Pulmonary artery endothelial cell (primary cell): ENCODE data around the gene PCNX3. TPM values are rescaled to one million over a fixed set of nuclear protein-coding genes. Genes with fewer than 3 reads are reported as not detected.

Experiments used
- DNase-seq: peaks from one replicate; pipeline ENCODE4 v3.0.0-alpha.2; 2011; ENCODE audit warnings: low read depth, low spot score
- total RNA-seq: library from RNA; depleted of rRNA; stranded (reverse); fragments of >200 nt; gene quantifications from 2 replicates; pipeline ENCODE4 v1.2.3, GENCODE V29; 2014

PCNX3 gene
- total RNA-seq, 1 donor from 2014 or later, result 14.3 TPM

DNA sequence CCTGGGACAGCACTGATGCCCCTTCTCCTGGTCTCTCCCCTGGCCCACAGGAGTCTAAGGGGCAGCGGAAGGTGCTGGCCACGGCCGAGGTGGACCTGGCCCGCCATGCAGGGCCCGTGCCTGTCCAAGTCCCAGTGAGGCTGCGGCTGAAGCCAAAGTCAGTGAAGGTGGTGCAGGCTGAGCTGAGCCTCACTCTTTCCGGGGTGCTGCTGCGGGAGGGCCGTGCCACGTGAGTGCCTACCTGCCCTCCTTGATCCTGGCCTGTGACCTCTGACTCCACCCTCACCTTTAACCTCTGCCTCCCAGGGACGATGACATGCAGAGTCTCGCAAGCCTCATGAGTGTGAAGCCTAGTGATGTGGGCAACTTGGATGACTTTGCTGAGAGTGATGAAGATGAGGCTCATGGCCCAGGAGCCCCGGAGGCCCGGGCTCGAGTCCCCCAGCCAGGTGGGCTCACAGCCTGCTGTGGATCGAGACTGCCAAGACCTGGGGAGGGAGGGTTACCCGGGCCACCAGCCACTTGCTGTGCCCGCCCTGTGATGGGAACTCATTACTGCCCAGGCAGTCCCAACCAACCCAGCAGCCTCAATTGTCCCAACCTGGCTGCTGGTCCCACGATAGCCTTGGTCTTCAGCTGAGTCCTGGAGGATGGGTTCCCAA is 35.4 kb upstream of the PCNX3 start:
- DNase-seq, result no peak

DNA sequence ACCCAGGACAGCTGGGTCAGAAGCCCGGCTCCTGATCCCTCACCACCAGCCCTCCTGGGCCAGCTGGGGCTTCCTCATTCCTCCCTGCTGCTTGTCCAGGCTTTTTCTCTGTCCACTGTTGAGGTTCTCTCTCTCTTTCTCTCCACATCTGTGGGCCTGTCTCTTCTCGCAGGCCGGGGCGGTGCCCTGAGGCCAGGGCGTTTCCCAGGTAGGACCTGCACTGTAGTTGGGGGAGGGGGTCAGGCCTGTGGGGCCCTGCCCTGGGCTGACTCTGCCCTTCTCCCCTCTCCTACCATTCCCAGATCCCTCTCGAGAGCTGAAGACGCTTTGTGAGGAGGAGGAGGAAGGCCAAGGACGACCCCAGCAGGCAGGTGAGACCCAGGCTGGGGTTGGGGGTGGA is 34.8 kb upstream of the PCNX3 start:
- no peak for DNase-seq

DNA sequence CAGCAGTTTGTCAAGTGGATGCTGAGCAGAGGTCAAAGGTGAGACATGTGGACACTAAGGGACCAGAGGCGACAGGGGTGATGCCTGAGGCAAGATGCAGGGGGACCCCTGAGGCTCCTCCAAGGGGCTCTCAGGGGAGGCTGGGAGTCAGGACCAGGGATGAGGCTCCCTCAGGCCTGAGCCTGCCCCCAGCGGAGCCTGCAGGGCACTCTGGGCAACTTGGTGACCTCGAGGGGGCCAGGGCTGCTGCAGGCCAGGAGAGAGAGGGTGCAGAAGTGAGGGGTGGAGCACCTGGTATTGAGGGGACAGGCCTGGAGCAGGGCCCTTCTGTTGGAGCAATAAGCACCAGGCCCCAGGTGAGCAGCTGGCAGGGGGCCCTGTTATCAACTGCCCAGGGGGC is 33.6 kb upstream of the PCNX3 start:
- DNase-seq, result no peak

DNA sequence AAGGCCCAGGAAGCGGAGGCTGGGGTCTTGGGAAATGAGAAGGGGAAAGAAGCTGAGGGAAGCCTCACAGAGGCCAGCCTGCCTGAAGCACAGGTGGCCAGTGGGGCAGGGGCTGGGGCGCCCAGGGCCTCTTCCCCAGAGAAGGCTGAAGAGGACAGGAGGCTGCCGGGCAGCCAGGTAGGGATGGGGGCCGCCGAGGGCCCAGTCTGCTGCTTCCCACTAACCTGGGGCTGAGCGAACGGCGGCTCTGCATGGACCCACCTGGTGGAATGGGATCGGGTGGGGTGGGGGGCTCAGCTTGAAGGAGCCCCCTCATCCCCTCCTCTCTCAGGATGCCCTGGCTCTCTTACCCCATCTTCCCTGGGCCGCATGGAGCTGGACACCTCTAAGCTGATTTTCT is 32.0 kb upstream of the PCNX3 start:
- DNase-seq, result no peak

DNA sequence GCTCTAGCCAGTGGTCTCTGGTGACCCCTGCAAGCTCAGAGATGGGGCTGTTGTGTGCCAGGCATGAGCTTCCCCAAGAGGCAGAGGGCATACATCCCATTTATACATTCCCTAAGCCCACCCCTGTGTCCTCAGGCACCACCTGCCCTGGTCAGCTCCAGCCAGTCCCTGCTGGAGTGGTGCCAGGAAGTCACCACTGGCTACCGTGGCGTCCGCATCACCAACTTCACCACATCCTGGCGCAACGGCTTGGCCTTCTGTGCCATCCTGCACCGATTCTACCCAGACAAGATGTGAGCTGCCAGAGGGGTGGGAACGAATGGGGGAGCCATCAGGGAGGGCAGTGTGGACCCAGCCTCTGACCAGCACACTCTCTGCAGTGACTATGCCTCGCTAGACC is 31.5 kb upstream of the PCNX3 start:
- no peak for DNase-seq

DNA sequence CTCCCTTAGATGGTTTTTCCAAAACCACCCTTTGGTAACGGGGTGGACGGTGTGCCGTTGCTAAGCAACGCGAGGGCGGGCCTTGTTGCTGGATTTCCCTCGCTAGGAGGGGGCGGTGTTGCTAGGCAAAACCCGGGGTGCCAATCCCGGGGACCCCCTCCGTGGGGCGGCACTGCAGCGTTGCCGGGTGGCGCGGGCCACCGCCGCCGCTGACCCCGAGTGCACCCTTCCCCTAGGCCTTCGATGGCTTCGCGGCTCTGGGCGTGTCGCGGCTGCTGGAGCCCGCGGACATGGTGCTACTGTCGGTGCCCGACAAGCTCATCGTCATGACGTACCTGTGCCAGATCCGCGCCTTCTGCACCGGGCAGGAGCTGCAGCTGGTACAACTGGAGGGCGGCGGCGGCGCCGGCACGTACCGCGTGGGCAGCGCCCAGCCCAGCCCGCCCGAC is 30.8 kb upstream of the PCNX3 start:
- no peak for DNase-seq

GRCh38 chr11:65585396-65586246 is 30.0 kb upstream of the PCNX3 start:
- no peak for DNase-seq

GRCh38 chr11:65586247-65586630 is 29.3 kb upstream of the PCNX3 start:
- no peak for DNase-seq

GRCh38 chr11:65586676-65587075 is 28.9 kb upstream of the PCNX3 start:
- DNase-seq, result no peak

DNA sequence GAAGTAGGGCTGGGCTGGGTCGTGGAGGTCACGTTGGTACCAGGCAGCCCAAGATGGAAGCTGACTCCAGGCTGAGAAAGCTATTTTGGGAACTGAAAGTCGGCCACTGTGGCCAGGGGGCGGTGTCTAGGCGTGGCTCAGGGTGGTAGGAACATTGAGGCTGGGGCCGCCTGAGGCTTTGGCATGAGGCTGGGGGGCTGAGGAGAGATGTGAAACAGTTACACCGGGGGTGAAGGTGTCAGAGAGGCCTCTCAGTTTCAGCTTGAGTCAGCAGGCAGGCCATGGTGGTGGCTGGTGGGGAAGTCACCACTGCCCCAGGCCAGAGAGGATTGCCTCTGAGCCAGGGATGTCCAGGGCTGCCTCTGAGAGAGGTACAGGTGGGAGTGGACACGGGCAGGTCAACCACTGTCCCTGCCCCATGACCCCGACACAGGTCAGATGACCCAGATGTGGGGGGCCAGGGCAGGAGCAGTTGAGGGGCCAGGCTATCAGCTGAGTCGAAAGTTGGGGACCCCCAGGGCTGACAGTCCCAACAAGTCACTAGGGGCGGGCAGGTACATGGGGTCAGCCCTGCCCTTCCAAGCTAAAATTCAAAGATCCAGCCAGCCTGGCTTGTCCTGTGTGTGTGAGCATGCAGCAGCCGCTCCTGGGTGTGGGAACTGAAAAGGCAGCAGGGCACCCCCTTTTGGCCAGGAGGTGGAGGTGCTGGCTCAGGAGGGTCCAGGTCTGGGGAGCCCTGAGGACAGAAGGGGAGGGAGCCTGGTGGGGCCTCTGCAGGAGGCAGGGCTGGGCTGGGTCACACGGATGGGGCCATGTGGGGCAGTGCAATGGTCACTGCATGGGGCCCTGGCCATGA is 27.1 kb upstream of the PCNX3 start:
- DNase-seq, result no peak

DNA sequence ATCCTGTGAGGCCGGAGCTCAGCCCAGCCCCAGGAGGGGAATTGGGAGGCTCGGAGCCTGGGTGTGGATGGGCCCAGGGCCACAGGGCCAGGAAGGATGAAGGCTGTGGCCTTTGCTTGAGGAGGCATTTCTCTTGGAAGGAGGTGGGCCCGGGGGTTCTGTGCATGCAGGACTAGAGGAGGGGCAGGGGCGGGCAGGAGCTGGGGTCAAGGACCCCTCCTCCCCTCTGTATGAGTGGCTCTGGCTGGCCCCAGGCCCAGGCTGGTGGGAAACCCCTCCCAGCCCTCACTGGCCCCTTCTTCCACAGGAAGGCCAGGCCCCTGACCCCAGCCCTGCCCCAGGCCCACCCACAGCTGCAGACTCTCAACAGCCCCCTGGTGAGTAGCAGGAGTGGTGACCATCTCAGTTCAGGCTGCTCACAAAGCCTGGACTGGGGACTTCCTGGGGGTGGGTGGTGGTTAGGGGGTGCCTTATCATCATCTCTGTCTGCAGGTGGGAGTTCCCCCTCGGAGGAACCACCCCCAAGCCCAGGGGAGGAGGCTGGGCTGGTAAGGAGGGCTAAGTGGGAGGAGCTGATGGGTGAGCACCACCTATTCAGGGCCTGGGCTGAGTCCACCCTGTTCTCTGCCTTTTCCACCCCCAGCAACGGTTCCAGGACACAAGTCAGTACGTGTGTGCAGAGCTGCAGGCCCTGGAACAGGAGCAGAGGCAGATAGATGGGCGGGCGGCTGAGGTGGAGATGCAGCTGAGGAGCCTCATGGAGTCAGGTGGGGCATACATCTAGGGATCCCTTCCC is 25.9 kb upstream of the PCNX3 start:
- no peak for DNase-seq

DNA sequence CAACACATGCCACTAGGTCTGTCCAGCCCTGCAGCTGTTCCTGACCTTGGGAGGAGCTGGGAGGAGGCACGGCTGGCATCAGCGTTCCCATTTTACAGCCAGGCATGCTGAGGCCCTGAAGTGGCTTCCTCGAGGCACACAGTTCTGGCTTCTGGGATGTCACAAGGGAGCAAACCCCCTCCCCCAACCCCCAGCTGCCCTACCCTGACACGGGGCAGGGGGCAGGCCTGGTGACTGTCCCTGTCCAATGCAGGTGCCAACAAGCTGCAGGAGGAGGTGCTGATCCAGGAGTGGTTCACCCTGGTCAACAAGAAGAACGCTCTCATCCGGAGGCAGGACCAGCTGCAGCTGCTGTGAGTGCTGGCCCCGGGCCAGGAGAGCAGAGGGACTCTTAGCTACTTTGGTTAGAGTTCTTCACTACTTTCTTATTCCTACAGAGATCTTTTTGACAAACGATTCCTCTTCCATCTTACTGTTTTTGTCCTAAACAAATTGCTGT is 25.3 kb upstream of the PCNX3 start:
- no peak for DNase-seq

GRCh38 chr11:65591939-65592857 is 23.4 kb upstream of the PCNX3 start:
- no peak for DNase-seq

DNA sequence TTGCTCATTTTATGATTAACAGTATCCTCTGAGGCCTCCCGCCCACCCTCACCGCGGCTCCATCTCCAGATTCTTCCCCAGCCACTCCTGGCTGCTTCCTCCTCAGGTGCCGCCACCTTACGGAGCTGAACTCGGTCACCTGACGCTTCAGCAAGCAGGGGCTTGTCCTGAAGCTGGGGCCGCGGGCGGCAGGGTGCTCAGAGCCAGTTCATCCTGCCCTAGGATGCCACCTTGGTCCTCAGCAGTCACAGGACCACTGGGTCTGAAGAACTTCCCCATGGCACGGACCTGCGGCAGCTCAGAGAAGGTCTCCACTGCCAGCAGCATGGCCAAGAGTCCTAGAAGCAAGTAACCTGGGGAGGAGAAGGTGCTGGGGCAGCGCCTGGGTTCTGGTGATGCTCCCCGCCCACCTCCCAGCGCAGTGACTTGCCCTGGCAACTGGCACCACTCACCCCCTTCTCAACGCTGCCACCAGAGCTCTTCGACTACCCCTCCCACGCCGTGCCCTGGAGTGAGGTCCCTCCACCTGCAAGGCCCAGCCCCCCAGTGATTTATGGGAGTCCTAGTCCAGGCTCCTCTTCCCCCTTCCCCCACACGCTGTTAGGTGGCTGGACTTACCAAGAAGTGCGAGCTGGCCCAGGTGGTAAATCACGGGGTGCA is 22.6 kb upstream of the PCNX3 start:
- DNase-seq, result no peak

DNA sequence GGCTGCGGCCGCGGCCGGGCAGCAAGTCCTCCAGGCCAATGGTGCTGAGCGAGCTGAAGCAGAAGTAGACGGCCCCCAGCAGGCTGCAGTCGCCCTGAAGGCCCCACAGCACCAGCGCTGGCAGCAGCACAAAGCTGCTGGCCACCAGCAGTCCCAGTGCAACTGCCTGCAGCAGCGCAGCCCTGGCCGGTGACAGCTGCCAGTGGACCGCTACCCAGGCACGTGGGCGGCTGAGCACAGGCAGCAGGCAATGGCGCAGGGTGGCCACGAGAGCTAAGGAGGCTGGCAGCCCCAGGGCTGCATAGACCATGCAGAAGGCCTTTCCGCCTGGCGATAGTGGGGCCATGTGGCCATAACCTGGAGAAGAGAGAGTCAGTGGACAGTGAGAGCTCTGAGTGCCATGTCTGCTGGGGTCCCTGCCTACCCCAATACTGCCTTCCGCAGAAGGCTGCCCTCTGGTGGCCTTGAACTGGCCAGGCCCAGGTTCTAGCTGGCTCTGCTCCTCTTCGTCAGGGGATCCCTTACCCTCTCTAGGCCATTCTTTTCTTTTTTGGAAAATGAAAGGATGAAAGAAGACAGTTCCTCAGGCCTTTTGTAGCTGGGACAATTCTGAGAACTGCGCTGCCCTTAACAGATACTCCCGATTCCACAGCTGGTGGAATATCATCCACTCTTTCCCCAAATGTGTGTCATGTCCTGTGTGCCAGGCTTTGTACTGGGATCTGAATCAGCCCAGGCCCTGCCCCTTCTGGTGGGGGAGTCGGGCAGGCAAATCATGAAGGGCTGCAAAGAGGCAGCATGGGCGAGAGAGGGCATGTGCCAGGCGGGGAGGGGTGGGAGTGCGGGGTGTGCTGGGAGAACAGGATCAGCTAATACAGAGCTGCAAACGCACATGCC is 21.8 kb upstream of the PCNX3 start:
- DNase-seq, result no peak

DNA sequence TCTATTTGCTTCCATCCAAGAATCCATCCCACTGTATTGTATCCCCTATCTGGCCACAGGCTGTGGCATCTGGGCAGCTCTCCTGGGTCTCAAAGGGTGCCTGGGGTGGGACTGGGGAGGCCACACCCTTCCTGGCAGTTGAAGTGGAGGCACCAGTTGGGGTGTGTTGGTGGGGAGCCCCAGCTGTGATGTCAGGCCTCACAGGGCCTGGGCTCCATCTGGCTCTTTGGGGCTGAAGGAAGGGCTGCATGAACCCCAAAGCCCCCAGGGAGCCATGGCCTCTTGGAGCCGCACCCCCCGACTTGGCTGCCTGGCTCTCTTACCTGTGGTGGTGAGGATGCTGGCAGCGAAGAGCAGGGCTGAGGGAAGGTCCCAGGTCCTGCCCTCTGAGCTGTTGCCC is 20.4 kb upstream of the PCNX3 start:
- DNase-seq, result no peak

GRCh38 chr11:65595543-65596281 is 19.9 kb upstream of the PCNX3 start, which contains the start of gene KCNK7:
KCNK7 (minus strand) TSS chr11:65595800; CDS start chr11:65595772, 28 bp downstream.
- DNase-seq, result no peak

- no peak for DNase-seq
These were observed 19.1 kb upstream of the PCNX3 start for GRCh38 chr11:65596520-65596919.
